Mucosa of stomach (tissue), 1 donor: ENCODE data around the gene SCIN.

Source experiments
- H3K27me3 ChIP-seq: one replicate; pipeline ENCODE4 v1.7.0; 2013; ENCODE audit warnings: mild to moderate bottlenecking, low read length; ENCODE audit not compliant: control insufficient read depth, insufficient read depth
- H3K36me3 ChIP-seq: one replicate; pipeline ENCODE4 v1.7.0; 2013; ENCODE audit warnings: low read length; ENCODE audit not compliant: control insufficient read depth, insufficient read depth
- H3K4me1 ChIP-seq: one replicate; pipeline ENCODE4 v1.7.0; 2013; ENCODE audit warnings: mild to moderate bottlenecking, low read length; ENCODE audit not compliant: control insufficient read depth, insufficient read depth
- H3K4me3 ChIP-seq: one replicate; pipeline ENCODE4 v1.7.0; 2013; ENCODE audit warnings: low read length
- H3K9ac ChIP-seq: one replicate; pipeline ENCODE4 v1.7.0; 2013; ENCODE audit warnings: mild to moderate bottlenecking, low read length, moderate library complexity
- H3K9me3 ChIP-seq: one replicate; pipeline ENCODE4 v1.7.0; 2013; ENCODE audit warnings: mild to moderate bottlenecking, low read length, moderate library complexity; ENCODE audit not compliant: control insufficient read depth
- donor health status: Pancreatic carcinoma.

The SCIN gene

DNA sequence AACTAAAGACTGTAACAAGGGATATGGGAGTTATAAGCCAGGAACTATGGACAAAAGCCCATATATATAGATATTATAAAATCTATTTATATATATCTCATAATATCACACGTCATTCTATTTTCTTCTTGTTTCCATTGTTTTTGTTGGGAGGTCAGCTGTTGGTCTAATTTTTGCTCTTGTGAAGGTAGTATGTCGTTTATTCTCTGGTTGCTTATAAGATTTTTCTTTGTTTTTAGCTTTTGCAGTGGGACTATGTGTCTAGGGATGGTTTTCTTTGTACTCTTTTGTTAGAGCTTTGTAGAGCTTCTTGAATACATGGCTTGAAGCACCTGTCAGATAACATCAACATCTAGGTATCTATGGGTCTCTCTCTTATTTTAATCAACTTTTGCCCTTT lies 130.9 kb downstream of the SCIN start:
- no peak overlapping the region for H3K9ac ChIP-seq
- no peaks in the 10 kb centered on the region for H3K27me3 ChIP-seq
- H3K9me3 ChIP-seq: no peaks in the 10 kb centered on the region
- peaks cover 2% of the 10 kb centered on the region for H3K4me1 ChIP-seq
- no peak overlapping the region for H3K4me3 ChIP-seq
- no peaks in the 10 kb centered on the region for H3K36me3 ChIP-seq

- Histone ChIP-seq H3K36me3 (no peaks in the 10 kb centered on the region), H3K9ac (no peak overlapping the region), H3K9me3 (no peaks in the 10 kb centered on the region), H3K4me1 (peaks cover 6% of the 10 kb centered on the region), H3K4me3 (no peak overlapping the region), H3K27me3 (no peaks in the 10 kb centered on the region)
Measured at GRCh38 chr7:12703881-12704280, 133.4 kb downstream of the SCIN start.

DNA sequence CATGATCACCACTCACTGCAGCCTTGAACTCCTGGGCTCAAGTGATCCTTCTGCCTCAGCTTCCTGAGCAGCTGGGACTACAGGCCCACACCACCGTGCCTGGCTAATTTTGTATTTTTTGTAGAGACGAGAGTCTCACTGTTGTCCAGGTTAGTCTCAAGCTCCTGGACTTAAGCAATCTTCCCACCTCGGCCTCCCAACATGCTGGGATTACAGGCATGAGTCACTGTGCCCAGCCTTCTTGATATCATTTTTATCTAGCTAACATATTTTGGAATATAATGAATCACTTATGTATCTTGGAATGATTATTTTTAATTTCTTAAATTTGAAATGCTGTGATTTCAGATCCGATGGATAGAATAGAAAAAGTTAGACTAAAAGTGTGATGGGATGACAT lies 135.4 kb downstream of the SCIN start:
- H3K4me1 ChIP-seq: peaks cover 6% of the 10 kb centered on the region
- H3K4me3 ChIP-seq: no peak overlapping the region
- H3K27me3 ChIP-seq: no peaks in the 10 kb centered on the region
- no peak overlapping the region for H3K9ac ChIP-seq
- no peaks in the 10 kb centered on the region for H3K36me3 ChIP-seq
- H3K9me3 ChIP-seq: no peaks in the 10 kb centered on the region

DNA sequence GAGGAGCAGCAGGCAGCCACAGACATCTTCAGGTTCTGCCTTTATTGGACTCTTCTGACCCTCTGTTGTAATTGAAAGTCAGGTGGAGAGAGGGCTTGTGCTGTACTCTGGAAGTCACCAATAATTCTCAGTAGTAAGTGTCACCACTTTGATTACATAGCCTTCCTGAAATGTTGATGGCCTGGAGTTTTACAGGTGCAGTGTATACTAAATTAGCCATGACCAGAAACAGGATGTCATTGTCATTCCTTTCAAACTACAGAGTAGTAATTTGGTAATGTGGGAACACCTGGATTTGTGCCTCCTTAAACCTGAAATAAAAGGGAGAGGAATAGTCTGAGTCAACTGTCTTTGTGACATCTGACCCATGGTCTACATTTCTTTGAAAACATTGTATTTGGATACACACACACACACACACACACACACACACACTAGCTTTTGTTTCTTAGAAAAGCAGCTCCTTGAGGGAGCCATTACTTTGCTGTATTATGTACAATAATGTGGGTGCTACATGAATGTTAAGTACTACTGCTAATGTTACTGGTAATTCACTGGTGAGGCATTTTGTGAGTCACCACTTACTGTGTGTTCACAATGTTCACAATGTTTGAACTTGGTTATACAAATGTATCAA lies 136.5 kb downstream of the SCIN start:
- Histone ChIP-seq H3K4me3 (no peak overlapping the region), H3K9ac (no peak overlapping the region), H3K36me3 (no peaks in the 10 kb centered on the region), H3K9me3 (no peaks in the 10 kb centered on the region), H3K4me1 (peaks cover 6% of the 10 kb centered on the region), H3K27me3 (no peaks in the 10 kb centered on the region)

DNA sequence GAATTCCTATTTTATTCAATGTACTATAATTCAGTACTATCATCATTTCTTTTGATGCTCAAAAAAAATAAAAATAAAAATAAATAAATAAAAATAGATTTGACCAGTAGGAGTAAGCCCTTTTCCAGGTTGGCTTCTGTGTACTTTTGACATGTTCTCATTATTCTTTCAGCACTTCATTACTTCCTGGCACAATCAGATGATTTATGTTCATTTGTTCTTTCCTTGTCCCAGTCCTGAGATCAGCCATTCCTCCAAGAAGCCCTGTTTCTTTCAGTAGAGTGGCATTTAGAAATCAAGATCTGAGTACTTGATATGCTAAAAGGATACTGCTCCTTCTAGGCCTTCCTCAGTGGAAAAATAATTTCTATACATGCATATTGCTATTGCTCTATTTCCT lies 137.8 kb downstream of the SCIN start:
- no peak overlapping the region for H3K9ac ChIP-seq
- H3K9me3 ChIP-seq: no peaks in the 10 kb centered on the region
- H3K4me3 ChIP-seq: no peak overlapping the region
- H3K27me3 ChIP-seq: no peaks in the 10 kb centered on the region
- no peaks in the 10 kb centered on the region for H3K36me3 ChIP-seq
- peaks cover 11% of the 10 kb centered on the region for H3K4me1 ChIP-seq
